PC-3 (cell line): ENCODE data around the gene HMCN1.

Experiments
- CTCF ChIP-seq: fragments of 300-600 bp; sonication (generic); conservative IDR thresholded peaks from 2 replicates; pipeline ENCODE4 v1.5.1; 2017; ENCODE audit warnings: antibody characterized with exemption, low read depth, mild to moderate bottlenecking, low read length
- EZH2 ChIP-seq: fragments of 300-600 bp; sonication (generic); IDR thresholded peaks from one replicate; pipeline ENCODE4 v1.6.1; 2017; ENCODE audit warnings: antibody characterized with exemption, mild to moderate bottlenecking, low read length; ENCODE audit not compliant: unreplicated experiment

DNA sequence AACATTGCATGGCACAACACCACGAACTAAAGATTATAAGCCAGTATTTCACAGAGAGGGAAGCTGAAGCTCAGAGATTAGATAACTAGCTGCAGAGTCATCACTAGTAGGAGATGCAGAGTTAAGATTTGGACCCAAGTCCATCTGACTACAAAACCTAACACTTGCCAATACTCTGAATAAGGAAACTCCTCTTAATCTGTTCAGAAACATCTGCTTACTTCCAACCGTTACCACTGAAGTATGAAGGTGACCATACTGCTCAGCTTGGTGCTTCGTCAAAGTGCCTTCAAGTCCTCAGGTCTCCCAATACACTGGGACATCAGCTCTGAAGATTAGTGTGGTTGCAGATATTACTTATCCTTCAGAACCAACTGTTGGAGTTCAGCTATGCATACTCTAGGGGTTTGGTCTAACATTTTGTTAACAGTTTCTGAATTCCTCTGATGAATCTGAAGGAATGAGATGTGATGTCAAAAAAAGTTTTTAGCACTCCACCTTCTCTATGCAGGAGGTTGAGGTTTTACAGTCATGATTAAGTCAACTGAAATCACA, 461.3 kb downstream of the HMCN1 start:
- TF ChIP-seq CTCF (no peak), EZH2 (no peak)
